Measurements from ENCODE around the gene WNT7B. TPM values are rescaled to one million over a fixed set of nuclear protein-coding genes. Genes with fewer than 3 reads are reported as not detected.

The WNT7B gene
- polyA plus RNA-seq, 1 of the 3 experiments (the other 2 are of a cell fraction), result 0.13 TPM

- POLR2A ChIA-PET, result no interaction called here
- DNase-seq, result no peak
- no peak overlapping the region for H3K27ac ChIP-seq (ENCODE audit: low read depth in 2 of 2, low read length in 1 of 2)
- H3K9me2 ChIP-seq, result no peaks in the 10 kb centered on the region
- no peaks in the 10 kb centered on the region for H3K9me3 ChIP-seq
- no peak for TF ChIP-seq MEF2A (IDR thresholded peaks at IDR 0.05; ENCODE audit: borderline replicate concordance, low read depth)
- no peak for TF ChIP-seq TCF12 (IDR thresholded peaks at IDR 0.05)
- TF ChIP-seq TEAD4 (IDR thresholded peaks at IDR 0.05; ENCODE audit: borderline replicate concordance, insufficient read depth), result no peak
- no peak for TF ChIP-seq CTCF (IDR thresholded peaks at IDR 0.05)
- TF ChIP-seq EZH2phosphoT487 (IDR thresholded peaks at IDR 0.05; ENCODE audit: borderline replicate concordance, low read depth), result no peak
- TF ChIP-seq NFIC (IDR thresholded peaks at IDR 0.05; ENCODE audit: borderline replicate concordance), result no peak
- no peak for TF ChIP-seq CHD2 (IDR thresholded peaks at IDR 0.05; ENCODE audit: low read length, partially characterized antibody)
- TF ChIP-seq RFX5 (IDR thresholded peaks at IDR 0.05; ENCODE audit: low read length), result no peak
- TF ChIP-seq USF2 (IDR thresholded peaks at IDR 0.05; ENCODE audit: borderline replicate concordance, low read depth, low read length), result no peak
- no peak for TF ChIP-seq IRF3 (IDR thresholded peaks at IDR 0.05; ENCODE audit: low read depth, low read length)
- no peak for TF ChIP-seq REST (IDR thresholded peaks at IDR 0.05; ENCODE audit: low read depth, low read length)
- CTCF ChIA-PET, result interaction anchor here (0.8 to 2.0 kb wide), 6 partner anchors 11 to 383 kb away, joined by 3 to 8 read pairs (median 4); no protein-coding TSS in a partner anchor
- no peak overlapping the region for H3K9ac ChIP-seq
- 81% methylated on average over 14 of the region's 23 CpGs for WGBS (ENCODE audit: low lambda C conversion rate)
- H3K4me1 ChIP-seq (ENCODE audit: control insufficient read depth in 1 of 2, insufficient read depth in 2 of 2, low read depth in 1 of 2, low read length in 1 of 2), result no peaks in the 10 kb centered on the region
- H3K79me2 ChIP-seq (ENCODE audit: insufficient read depth), result no peaks in the 10 kb centered on the region
- no peaks in the 10 kb centered on the region for H3F3A ChIP-seq (replicated peaks; ENCODE audit: insufficient read depth)
- H3K4me2 ChIP-seq, result no peak overlapping the region
- H3K27me3 ChIP-seq (ENCODE audit: insufficient read depth), result no peaks in the 10 kb centered on the region
- H2AFZ ChIP-seq (ENCODE audit: low read depth), result no peak overlapping the region
- H3K4me3 ChIP-seq (ENCODE audit: low read depth in 2 of 2, low read length in 1 of 2), result no peak overlapping the region
- H4K20me1 ChIP-seq (ENCODE audit: insufficient read depth), result no peaks in the 10 kb centered on the region
- H3K36me3 ChIP-seq (replicated peaks in 1 of 2; ENCODE audit: control insufficient read depth in 1 of 2, insufficient read depth in 2 of 2, low read length in 1 of 2), result no peaks in the 10 kb centered on the region
These were observed 16.2 kb downstream of the WNT7B start for GRCh38 chr22:45960477-45961386.
